Lower leg skin (tissue), 3 donors: Measurements from ENCODE around the gene SGIP1.

Experiments
- CTCF ChIP-seq, 3 donors: fragments of 450-650 bp; IDR thresholded peaks; one replicate each; pipeline ENCODE4 v1.5.1; 2016; ENCODE audit warnings: antibody characterized with exemption in 3 of 3, mild to moderate bottlenecking in 3 of 3, moderate library complexity in 2 of 3
- POLR2A ChIP-seq, 2 donors: fragments of 450-650 bp; IDR thresholded peaks; one replicate each; pipeline ENCODE4 v1.6.1; 2016 to 2017; ENCODE audit warnings: antibody characterized with exemption in 2 of 2, mild to moderate bottlenecking in 1 of 2, moderate library complexity in 1 of 2

GRCh38 chr1:66527686-66528085 is 6.3 kb upstream of the SGIP1 start:
- TF ChIP-seq CTCF (IDR thresholded peaks at IDR 0.05) (no peak), POLR2A (IDR thresholded peaks at IDR 0.05) (no peak)
